SK-N-SH treated with all-trans-retinoic acid at 6 μM for 48 hours (cell line): ENCODE data around the gene ATP12A.

Source experiments
- ATAC-seq: fragments of 200-7000 bp; cut with Tn5 transposase; 3 replicates; pipeline ENCODE4 v1.9.1; 2020; ENCODE audit warnings: mild to moderate bottlenecking, moderate library complexity
- ARNTL ChIP-seq: fragments of 450-650 bp; formaldehyde crosslinking; IDR thresholded peaks from 2 replicates; pipeline ENCODE4 v1.5.0; 2020; ENCODE audit warnings: low read depth, mild to moderate bottlenecking, moderate library complexity, borderline replicate concordance
- BACH2 ChIP-seq: fragments of 250-450 bp; sonication (Bioruptor Pico); IDR thresholded peaks from 2 replicates; pipeline ENCODE4 v1.9.0; 2021; ENCODE audit warnings: mild to moderate bottlenecking, borderline replicate concordance
- CREB5 ChIP-seq: fragments of 250-450 bp; sonication (Bioruptor Pico); IDR thresholded peaks from 2 replicates; pipeline ENCODE4 v1.5.1; 2020; ENCODE audit warnings: low read depth, mild to moderate bottlenecking, moderate library complexity
- CSDC2 ChIP-seq: fragments of 250-450 bp; sonication (Bioruptor Pico); IDR thresholded peaks from 2 replicates; pipeline ENCODE4 v1.5.0; 2020; ENCODE audit warnings: mild to moderate bottlenecking, moderate library complexity
- CSRNP3 ChIP-seq: fragments of 250-450 bp; sonication (Bioruptor Pico); IDR thresholded peaks from 2 replicates; pipeline ENCODE4 v1.5.1; 2021; ENCODE audit warnings: mild to moderate bottlenecking, moderate library complexity
- ESRRG ChIP-seq: fragments of 250-450 bp; sonication (Bioruptor Pico); IDR thresholded peaks from 2 replicates; pipeline ENCODE4 v1.6.1; 2021; ENCODE audit warnings: mild to moderate bottlenecking
- GLIS3 ChIP-seq: fragments of 250-450 bp; sonication (Bioruptor Pico); IDR thresholded peaks from 2 replicates; pipeline ENCODE4 v1.5.0; 2020; ENCODE audit warnings: mild to moderate bottlenecking, moderate library complexity
- ISL1 ChIP-seq: fragments of 250-450 bp; sonication (Bioruptor Pico); IDR thresholded peaks from 2 replicates; pipeline ENCODE4 v2.1.2; 2022; ENCODE audit warnings: mild to moderate bottlenecking, moderate library complexity
- OSR1 ChIP-seq: fragments of 250-450 bp; sonication (Bioruptor Pico); IDR thresholded peaks from 2 replicates; pipeline ENCODE4 v1.8.0; 2022; ENCODE audit warnings: moderate library complexity, mild to moderate bottlenecking, inconsistent platforms
- PATZ1 ChIP-seq: fragments of 250-450 bp; sonication (Bioruptor Pico); IDR thresholded peaks from 2 replicates; pipeline ENCODE4 v1.8.0; 2020; ENCODE audit warnings: mild to moderate bottlenecking, moderate library complexity, borderline replicate concordance
- POU6F1 ChIP-seq: fragments of 250-450 bp; sonication (Bioruptor Pico); IDR thresholded peaks from 2 replicates; pipeline ENCODE4 v1.8.0; 2021; ENCODE audit warnings: low read depth, mild to moderate bottlenecking, moderate library complexity, borderline replicate concordance
- PPARA ChIP-seq: fragments of 250-450 bp; sonication (Bioruptor Pico); IDR thresholded peaks from 2 replicates; pipeline ENCODE4 v1.5.0; 2020; ENCODE audit warnings: mild to moderate bottlenecking, borderline replicate concordance
- RARB ChIP-seq: fragments of 250-450 bp; sonication (Bioruptor Pico); IDR thresholded peaks from 2 replicates; pipeline ENCODE4 v1.8.0; 2021; ENCODE audit warnings: mild to moderate bottlenecking, moderate library complexity
- SNAI2 ChIP-seq: fragments of 250-450 bp; sonication (Bioruptor Pico); IDR thresholded peaks from 2 replicates; pipeline ENCODE4 v1.5.0; 2020; ENCODE audit warnings: mild to moderate bottlenecking, moderate library complexity
- TCF4 ChIP-seq: fragments of 250-450 bp; sonication (Bioruptor Pico); IDR thresholded peaks from 2 replicates; pipeline ENCODE4 v1.8.0; 2021; ENCODE audit warnings: mild to moderate bottlenecking, moderate library complexity, borderline replicate concordance
- TOX ChIP-seq: fragments of 250-450 bp; sonication (Bioruptor Pico); IDR thresholded peaks from 2 replicates; pipeline ENCODE4 v1.8.0; 2021; ENCODE audit warnings: mild to moderate bottlenecking, moderate library complexity, borderline replicate concordance
- TSHZ2 ChIP-seq: fragments of 250-450 bp; sonication (Bioruptor Pico); IDR thresholded peaks from 2 replicates; pipeline ENCODE4 v1.5.0; 2020; ENCODE audit warnings: mild to moderate bottlenecking, moderate library complexity
- ZC3H10 ChIP-seq: fragments of 250-450 bp; sonication (Bioruptor Pico); IDR thresholded peaks from 2 replicates; pipeline ENCODE4 v1.5.1; 2021; ENCODE audit warnings: mild to moderate bottlenecking, moderate library complexity
- ZFP3 ChIP-seq: fragments of 250-450 bp; sonication (Bioruptor Pico); IDR thresholded peaks from 2 replicates; pipeline ENCODE4 v1.5.0; 2020; ENCODE audit warnings: mild to moderate bottlenecking, moderate library complexity
- ZNF70 ChIP-seq: fragments of 450-650 bp; formaldehyde crosslinking; IDR thresholded peaks from 2 replicates; pipeline ENCODE4 v1.5.0; 2020; ENCODE audit warnings: mild to moderate bottlenecking, moderate library complexity
- ZNF8 ChIP-seq: fragments of 450-650 bp; formaldehyde crosslinking; IDR thresholded peaks from 2 replicates; pipeline ENCODE4 v1.5.0; 2020; ENCODE audit warnings: mild to moderate bottlenecking, moderate library complexity

ATP12A gene

GRCh38 chr13:24745516-24745860, 65.3 kb downstream of the ATP12A start:
- TF ChIP-seq PATZ1 (CRISPR knock-in tag) (no peak), OSR1 (CRISPR knock-in tag) (no peak), PPARA (no peak), TSHZ2 (CRISPR knock-in tag) (no peak), ZFP3 (CRISPR knock-in tag) (no peak), TCF4 (CRISPR knock-in tag) (no peak), ZNF8 (CRISPR knock-in tag) (no peak), ZNF70 (CRISPR knock-in tag) (no peak), BACH2 (CRISPR knock-in tag) (no peak), ESRRG (CRISPR knock-in tag) (no peak), CSDC2 (CRISPR knock-in tag) (no peak), ISL1 (CRISPR knock-in tag) (no peak), GLIS3 (CRISPR knock-in tag) (no peak)
- no peak for ATAC-seq

GRCh38 chr13:24745861-24746617, 65.8 kb downstream of the ATP12A start:
- no peak for ATAC-seq
- no peak for TF ChIP-seq RARB (CRISPR knock-in tag)
- TF ChIP-seq ISL1 (CRISPR knock-in tag) = no peak
- TF ChIP-seq TOX = no peak
- TF ChIP-seq SNAI2 (CRISPR knock-in tag) = no peak
- TF ChIP-seq ARNTL (CRISPR knock-in tag) = no peak
- no peak for TF ChIP-seq BACH2 (CRISPR knock-in tag)
- no peak for TF ChIP-seq ZNF8 (CRISPR knock-in tag)
- no peak for TF ChIP-seq ZFP3 (CRISPR knock-in tag)
- no peak for TF ChIP-seq CSRNP3 (CRISPR knock-in tag)
- no peak for TF ChIP-seq ESRRG (CRISPR knock-in tag)
- TF ChIP-seq PPARA = no peak
- TF ChIP-seq OSR1 (CRISPR knock-in tag) = no peak
- TF ChIP-seq ZC3H10 = no peak
- no peak for TF ChIP-seq CSDC2 (CRISPR knock-in tag)
- TF ChIP-seq CREB5 (CRISPR knock-in tag) = no peak
- no peak for TF ChIP-seq POU6F1 (CRISPR knock-in tag)
